AG08396 (cell line): Measurements from ENCODE around the gene PPP1R9A.

ENCODE experiments used
- DNase-seq: peaks from one replicate; pipeline ENCODE4 v3.0.0; 2012; ENCODE audit warnings: low spot score, mixed read lengths

The PPP1R9A gene

GRCh38 chr7:95321720-95322119, 414.3 kb downstream of the PPP1R9A start:
- no peak for DNase-seq

GRCh38 chr7:95322396-95322795, 415.0 kb downstream of the PPP1R9A start:
- no peak for DNase-seq

GRCh38 chr7:95322854-95323253, 415.5 kb downstream of the PPP1R9A start:
- DNase-seq = no peak

GRCh38 chr7:95323410-95324129, 416.2 kb downstream of the PPP1R9A start:
- no peak for DNase-seq

- DNase-seq = no peak
Observed at GRCh38 chr7:95324431-95324830, 417.0 kb downstream of the PPP1R9A start, which contains the start of gene PON1. Gene PON1, minus strand, starts transcription at chr7:95324532. Its CDS starts 57 bp downstream, at chr7:95324475.

GRCh38 chr7:95327356-95327755, 420.0 kb downstream of the PPP1R9A start:
- DNase-seq = no peak

- no peak for DNase-seq
Observed at GRCh38 chr7:95330204-95330960, 423.0 kb downstream of the PPP1R9A start.

GRCh38 chr7:95330961-95331337, 423.6 kb downstream of the PPP1R9A start:
- DNase-seq = no peak

- DNase-seq = no peak
Observed at GRCh38 chr7:95334447-95334846, 427.1 kb downstream of the PPP1R9A start.

- peak; percentile 12 for DNase-seq
Observed at GRCh38 chr7:95335093-95335492, 427.7 kb downstream of the PPP1R9A start.

- DNase-seq = no peak
Observed at GRCh38 chr7:95338832-95339231, 431.4 kb downstream of the PPP1R9A start.

- no peak for DNase-seq
Observed at GRCh38 chr7:95340491-95340890, 433.1 kb downstream of the PPP1R9A start.

GRCh38 chr7:95342029-95342428, 434.6 kb downstream of the PPP1R9A start:
- no peak for DNase-seq

- no peak for DNase-seq
Observed at GRCh38 chr7:95342642-95343307, 435.4 kb downstream of the PPP1R9A start.
